GM20000 (cell line): ENCODE measurements around the gene PATE4.

Experiments
- DNase-seq: peaks from one replicate; pipeline ENCODE4 v3.0.0; 2012; ENCODE audit warnings: low spot score
- TF ChIP-seq, protein P1 (sequence below): IDR thresholded peaks from 2 replicates; pipeline ENCODE4 v1.5.1; 2012; ENCODE audit warnings: mild to moderate bottlenecking, control low read depth; ENCODE audit errors: extremely low read depth, missing control alignments

Gene PATE4, protein sequence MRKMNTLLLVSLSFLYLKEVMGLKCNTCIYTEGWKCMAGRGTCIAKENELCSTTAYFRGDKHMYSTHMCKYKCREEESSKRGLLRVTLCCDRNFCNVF

DNA sequence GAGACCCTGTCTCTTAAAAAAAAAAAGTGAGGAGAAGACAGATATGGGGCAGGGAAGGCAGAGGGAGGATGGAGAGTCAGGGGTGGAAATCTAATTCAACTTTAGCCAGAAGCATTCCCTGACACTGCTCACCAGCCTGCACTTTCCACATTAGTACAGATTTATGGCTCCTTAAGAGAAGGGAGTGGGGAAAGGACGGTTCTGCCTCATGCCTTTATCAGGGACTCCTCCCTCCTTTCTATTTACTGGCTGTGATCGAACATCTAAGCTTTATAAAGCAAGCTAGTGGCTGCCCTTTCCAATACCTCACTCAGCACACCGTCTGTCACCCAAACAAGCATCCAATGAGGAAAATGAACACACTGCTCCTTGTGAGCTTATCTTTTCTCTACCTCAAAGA is at the start of gene PATE4:
Gene PATE4, plus strand, starts transcription at position 301 of the 400 bp plus-strand sequence. Its CDS starts 44 bp downstream, at position 345.
- TF ChIP-seq, protein P1, sequence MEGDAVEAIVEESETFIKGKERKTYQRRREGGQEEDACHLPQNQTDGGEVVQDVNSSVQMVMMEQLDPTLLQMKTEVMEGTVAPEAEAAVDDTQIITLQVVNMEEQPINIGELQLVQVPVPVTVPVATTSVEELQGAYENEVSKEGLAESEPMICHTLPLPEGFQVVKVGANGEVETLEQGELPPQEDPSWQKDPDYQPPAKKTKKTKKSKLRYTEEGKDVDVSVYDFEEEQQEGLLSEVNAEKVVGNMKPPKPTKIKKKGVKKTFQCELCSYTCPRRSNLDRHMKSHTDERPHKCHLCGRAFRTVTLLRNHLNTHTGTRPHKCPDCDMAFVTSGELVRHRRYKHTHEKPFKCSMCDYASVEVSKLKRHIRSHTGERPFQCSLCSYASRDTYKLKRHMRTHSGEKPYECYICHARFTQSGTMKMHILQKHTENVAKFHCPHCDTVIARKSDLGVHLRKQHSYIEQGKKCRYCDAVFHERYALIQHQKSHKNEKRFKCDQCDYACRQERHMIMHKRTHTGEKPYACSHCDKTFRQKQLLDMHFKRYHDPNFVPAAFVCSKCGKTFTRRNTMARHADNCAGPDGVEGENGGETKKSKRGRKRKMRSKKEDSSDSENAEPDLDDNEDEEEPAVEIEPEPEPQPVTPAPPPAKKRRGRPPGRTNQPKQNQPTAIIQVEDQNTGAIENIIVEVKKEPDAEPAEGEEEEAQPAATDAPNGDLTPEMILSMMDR = no peak
- DNase-seq = no peak

DNA sequence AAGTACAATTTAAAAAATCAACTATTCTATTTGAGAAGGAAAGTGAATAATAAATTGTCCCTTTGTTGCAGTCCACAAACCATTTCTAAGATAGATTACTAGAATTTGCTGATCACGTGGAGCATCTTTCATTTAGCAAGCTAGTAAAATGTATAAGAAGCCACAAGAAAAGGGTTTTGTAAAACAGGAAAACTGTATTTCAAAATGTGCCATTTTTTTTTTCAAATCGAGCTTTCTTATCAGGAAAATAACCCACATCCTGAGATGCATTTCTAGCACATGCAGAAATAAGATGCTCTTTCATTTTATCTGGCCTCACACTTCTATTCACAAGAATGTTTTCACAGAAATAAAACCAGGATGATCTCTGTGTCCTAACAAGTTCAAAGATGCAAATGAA is 48.4 kb upstream of the PATE4 start:
- TF ChIP-seq, protein P1 = no peak
- no peak for DNase-seq

DNA sequence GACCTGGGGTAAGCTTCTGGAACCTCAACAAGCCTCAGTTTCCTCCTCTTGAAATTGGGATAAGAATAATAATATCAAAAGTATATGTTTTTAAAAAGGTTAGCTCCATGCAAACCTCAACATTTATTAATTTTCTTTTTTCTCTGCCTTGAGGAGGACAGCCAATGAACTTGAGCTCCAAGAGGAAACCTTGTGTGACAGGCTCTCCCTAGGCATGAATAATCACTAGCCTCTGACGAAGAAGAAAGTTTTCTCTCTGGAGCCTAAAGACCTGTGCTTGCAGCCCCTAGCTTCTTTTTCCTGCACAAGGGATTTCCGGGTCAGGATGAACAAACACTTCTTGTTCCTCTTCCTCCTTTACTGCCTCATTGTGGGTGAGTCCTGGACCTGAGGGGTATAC is 45.3 kb upstream of the PATE4 start, which contains the start of gene PATE3:
Gene PATE3, plus strand, starts transcription at position 301 of the 400 bp plus-strand sequence. Its CDS starts 25 bp downstream, at position 326.
- DNase-seq = no peak
- TF ChIP-seq, protein P1 = no peak

DNA sequence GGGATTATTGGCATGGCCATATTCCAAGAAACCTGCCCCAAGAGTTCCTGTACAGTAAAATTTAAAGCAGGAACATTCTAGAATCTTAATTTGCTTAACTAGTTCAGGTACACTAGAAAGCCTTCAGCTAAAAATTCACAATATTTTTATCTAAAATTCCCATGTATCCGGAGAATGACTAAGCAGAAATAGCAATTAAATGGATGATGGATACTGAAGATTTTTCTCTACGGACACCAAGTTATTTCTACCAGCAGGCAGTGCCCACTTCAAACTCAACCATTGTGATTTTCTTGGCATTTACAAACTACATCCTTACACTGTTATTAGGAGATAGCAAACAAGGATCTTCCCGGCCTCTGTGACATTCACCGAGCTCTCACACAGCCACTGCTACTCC is 42.3 kb upstream of the PATE4 start:
- TF ChIP-seq, protein P1 = no peak
- DNase-seq = no peak

DNA sequence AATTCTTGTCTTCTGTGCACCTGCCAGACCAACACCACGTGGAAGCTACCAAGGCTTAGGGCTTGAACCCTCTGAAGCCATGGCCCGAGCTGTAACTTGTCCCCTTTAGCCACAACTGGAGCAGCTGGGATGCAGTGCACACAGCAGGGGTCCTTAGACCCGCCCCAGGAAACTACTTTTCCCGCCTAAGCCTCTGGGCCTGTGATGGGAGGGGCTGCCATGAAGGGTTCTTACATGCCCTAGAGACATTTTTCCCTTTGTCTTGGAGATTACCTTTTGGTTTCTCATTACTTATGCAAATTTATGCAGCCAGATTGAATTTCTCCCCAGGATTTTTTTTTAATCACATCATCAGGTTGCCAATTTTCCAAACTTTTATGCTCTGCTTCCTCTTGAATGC is 35.5 kb upstream of the PATE4 start:
- no peak for DNase-seq
- TF ChIP-seq, protein P1 = no peak

DNA sequence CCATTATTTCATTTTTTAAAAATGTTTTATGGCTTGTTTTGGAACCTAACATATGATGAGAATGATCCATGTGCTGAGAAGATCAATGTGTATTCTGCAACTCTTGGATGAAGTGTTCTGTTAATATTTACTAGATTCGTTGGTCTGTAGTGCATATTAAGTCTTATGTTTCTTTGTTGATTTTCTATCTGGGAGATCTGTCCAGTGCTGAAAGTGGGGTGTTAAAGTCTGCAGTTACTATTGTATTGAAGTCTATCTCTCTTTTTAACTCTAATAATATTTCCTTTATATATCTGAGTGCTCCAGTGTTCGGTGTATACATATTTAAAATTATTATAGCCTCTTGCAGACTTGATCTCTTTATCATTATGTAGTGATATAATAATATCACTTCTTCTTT is 33.3 kb upstream of the PATE4 start:
- TF ChIP-seq, protein P1 = no peak
- no peak for DNase-seq

DNA sequence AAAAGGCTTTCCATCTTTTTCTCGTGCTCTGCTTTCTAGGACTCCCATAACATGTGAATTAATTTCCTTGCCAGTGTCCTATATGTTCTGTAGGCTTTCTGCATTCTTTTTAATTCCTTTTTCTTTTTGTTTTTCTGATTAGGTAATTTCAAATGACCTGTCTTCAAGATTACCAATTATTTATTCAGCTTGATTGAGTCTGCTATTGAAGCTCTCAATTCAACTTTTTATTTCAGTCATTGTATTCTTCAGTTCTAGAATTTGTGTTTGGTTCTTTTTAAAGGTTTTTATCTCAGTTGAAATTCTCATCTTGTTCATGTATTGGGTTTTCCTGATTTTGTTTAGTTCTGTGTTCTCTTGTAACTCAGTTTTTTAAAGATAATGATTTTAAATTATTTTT is 30.7 kb upstream of the PATE4 start:
- TF ChIP-seq, protein P1 = no peak
- DNase-seq = no peak
